HG03103 (cell line): ENCODE results near the gene EP400.
"Not testable (repeated sequence)": the region's sequence is repeated elsewhere in the genome, so short reads cannot be mapped to it uniquely, and the experiment has no call there.

Experiments used
- ATAC-seq: cut with Tn5 transposase; IDR thresholded peaks from one replicate; pipeline ENCODE4 v1.9.1; 2021; ENCODE audit warnings: low read depth; ENCODE audit not compliant: unreplicated experiment

The EP400 gene

GRCh38 chr12:131948166-131948712 lies 1.5 kb upstream of the EP400 start:
- ATAC-seq = no peak

DNA sequence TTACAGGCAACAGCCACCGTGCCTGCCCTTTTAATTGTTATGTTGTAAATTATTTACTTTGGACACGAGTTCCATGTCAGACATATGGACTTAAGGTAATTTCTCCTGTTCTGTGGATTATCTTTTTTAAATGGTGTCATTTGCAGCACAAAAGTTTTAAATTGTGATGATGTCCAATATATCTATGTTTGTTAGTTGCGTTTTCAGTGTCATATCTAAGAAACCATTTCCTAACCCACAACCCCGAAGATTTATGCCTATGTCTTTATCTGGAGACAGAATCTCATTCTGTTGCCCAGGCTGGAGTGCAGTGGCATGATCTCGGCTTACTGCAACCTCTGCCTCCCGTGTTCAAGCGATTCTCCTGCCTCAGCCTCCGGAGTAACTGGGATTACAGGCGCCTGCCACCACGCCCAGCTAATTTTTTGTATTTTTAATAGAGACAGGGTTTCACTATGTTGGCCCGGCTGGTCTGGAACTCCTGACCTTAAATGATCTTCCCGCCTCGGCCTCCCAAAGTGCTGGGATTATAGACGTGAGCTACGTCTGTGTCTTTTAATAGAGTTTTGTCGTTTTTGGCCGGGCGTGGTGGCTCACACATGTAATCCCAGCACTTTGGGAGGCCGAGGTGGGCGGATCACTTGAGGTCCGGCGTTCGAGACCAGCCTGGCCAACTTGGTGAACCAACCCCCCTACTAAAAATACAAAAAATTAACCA lies 870 bp upstream of the EP400 start:
- ATAC-seq = not testable (repeated sequence)

DNA sequence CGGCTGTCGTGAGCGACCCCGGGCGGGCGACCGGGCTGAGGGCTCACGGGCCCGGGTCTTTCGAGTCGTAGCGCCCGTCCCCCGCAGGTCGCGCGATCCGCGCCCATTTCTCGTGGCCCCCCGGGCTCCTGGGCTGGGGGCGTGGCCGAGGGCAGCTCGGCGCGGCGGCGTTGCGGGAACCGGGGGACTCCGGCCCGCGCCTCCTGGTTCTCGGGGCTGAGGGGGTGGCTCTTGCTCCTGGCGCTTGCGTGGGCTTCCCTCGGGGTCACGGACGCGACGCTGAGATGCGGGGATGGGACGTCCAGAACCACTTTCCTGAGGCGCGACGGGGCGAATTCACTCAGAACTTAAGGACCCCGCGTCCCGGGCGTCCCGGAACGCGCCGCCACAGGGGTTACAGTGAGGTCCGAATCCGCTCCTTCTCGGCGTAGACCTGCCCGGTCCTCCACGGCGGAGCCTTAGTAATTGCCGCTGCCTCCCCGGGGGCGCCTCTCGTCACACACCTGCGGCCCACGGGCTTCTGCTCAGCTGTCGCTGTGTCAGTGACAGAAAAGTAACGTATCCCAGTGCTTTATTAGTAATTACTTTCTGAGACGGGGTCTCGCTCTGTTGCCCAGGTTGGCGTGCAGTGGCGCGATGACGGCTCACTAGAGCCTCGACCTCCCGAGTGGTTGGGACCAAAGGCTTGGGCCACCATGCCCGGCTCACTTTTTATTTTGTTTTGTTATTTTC lies 606 bp downstream of the EP400 start:
- ATAC-seq = peak; percentile 27

DNA sequence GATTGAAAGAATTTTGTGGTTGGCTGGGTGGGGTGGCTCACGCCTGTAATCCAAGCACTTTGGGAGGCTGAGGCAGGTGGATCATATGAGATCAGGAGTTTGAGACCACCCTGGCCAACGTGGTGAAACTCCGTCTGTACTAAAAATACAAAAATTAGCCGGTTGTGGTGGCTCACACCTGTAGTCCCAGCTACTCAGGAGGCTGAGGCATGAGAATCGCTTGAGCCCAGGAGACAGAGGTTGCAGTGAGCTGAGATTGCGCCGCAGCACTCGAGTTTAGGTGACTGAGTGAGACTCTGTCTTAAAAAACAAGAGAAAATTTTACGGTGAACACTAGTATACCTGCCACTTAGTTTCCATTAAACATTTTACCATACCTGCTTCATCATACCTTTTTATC lies 4.1 kb downstream of the EP400 start:
- ATAC-seq = not testable (repeated sequence)

GRCh38 chr12:131954460-131954859 lies 4.7 kb downstream of the EP400 start:
- not testable (repeated sequence) for ATAC-seq

DNA sequence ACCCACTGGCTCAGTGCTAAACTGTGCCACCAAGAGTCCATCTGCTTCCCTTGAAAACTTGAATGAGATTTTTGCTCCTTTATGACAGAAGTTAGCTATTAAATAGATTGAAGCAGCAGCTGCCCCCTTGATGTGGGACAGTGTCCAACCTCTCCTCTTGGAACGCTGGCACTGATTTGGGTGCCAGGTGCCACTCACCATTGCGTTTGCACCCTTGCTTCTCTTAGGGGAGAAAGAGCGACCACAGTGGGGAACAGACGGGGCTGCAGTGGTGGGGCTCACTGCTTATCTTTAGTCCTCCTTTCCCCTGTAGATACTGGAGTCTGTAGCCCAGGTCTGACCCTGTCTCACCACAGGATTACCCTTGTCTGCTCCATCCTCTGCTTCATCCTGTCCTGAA lies 9.4 kb downstream of the EP400 start:
- no peak for ATAC-seq

GRCh38 chr12:131959641-131960589 lies 10.2 kb downstream of the EP400 start:
- no peak for ATAC-seq

DNA sequence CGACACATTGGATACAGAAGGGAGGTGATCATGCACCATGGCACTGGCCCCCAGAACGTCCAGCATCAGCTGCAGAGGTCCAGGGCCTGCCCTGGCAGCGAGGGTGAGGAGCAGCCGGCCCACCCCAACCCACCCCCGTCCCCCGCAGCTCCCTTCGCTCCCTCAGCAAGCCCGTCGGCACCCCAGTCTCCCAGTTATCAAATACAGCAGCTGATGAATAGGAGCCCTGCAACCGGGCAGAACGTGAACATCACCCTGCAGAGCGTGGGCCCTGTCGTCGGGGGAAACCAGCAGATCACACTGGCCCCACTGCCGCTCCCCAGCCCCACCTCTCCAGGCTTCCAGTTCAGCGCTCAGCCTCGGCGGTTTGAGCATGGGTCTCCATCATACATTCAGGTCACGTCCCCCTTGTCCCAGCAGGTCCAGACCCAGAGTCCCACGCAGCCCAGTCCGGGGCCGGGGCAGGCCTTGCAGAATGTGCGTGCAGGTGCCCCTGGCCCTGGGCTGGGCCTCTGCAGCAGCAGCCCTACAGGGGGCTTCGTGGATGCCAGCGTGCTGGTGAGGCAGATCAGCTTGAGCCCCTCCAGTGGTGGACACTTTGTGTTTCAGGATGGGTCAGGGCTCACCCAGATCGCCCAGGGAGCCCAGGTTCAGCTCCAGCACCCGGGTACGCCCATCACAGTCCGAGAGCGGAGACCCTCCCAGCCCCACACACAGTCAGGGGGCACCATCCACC lies 11.0 kb downstream of the EP400 start:
- not testable (repeated sequence) for ATAC-seq

DNA sequence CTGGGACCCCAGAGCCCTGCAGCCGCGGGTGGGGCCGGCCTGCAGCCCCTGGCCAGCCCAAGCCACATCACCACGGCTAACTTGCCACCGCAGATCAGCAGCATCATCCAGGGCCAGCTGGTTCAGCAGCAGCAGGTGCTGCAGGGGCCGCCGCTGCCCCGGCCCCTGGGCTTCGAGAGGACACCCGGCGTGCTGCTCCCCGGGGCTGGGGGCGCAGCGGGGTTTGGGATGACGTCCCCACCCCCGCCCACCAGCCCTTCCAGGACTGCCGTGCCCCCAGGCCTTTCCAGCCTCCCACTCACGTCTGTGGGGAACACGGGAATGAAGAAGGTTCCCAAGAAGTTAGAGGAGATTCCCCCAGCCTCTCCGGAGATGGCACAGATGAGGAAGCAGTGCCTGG lies 11.6 kb downstream of the EP400 start:
- not testable (repeated sequence) for ATAC-seq

DNA sequence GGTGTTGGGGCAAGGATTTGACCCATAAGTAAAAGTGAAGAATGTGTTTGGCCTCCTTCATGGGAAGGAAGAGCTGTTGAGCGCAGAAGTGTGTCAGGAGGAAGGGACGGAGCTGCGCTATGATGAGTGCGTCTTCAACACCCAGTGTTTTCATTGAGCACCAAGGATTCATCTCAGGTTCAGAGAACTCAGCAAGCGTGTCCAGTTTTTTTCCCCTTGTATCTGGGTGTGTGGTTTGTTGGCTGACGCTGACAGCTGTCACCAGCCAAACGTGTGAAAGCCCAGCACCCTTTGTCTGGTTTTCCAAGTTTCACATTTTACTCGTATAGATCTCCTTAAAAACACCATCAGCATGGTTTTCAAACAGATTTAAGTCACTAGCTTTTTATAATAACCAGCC lies 12.3 kb downstream of the EP400 start:
- ATAC-seq = no peak

GRCh38 chr12:131963381-131963780 lies 13.6 kb downstream of the EP400 start:
- ATAC-seq = no peak

- ATAC-seq = no peak
These were observed 15.3 kb downstream of the EP400 start for GRCh38 chr12:131965073-131965472.

GRCh38 chr12:131971226-131971625 lies 21.5 kb downstream of the EP400 start:
- ATAC-seq = no peak

DNA sequence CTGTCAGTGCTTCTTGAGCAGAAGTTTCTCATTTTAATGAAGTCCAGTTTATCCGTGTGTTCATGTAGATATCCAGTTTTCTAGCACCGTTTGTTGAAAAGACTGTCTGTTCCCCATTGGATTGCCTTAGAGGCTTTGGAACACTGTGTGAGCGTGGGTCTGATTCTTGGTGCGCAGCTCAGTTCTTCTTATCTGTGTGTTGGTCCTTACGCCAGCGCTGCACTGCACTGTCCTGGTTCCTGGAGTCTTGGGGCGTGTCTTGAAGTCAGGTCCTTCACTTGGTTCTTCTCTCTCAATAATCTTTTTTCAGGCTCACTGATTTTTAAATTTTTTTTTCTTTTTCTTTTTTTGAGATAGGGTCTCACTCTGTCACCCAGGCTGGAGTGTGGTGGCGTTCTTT lies 25.5 kb downstream of the EP400 start:
- no peak for ATAC-seq

DNA sequence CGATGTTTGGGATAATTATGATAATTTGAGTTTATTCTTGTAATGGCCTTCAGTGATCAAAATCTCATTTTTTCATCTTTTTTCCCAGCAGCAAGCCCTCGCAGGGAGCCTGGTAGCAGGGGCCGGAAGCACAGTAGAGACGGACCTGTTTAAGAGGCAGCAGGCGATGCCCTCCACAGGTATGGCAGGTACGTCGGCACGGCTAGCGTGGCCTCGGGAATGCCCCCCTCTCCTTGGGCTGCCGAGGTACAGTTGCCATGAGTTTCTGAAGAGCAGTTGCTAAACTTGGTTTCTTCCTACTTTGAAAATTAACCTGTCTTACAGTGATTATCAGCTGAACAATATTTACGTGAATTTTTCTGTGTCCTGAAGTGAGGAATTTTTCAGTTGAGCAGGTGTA lies 29.9 kb downstream of the EP400 start:
- no peak for ATAC-seq

DNA sequence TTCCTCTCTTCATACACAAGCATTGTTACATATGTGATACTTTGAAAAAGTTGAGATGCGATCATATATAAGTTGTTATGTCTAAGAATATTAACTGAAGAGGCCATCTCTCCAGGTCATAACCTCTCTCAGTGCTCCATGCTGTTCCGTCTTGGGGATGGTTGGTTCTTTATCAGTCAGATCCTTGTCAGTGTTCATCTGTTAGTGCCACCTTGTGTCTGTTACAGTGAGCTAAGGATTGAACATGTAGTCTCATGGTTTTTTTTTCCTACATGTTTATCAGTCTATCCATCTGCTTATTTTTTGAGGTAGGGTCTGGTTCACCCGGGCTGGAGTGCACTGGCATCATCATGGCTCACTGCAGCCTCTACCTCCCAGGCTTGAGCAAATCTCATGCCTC lies 30.5 kb downstream of the EP400 start:
- no peak for ATAC-seq

- no peak for ATAC-seq
These were observed 31.6 kb downstream of the EP400 start for GRCh38 chr12:131981388-131981787.

- ATAC-seq = no peak
These were observed 32.3 kb downstream of the EP400 start for GRCh38 chr12:131982041-131982440.

DNA sequence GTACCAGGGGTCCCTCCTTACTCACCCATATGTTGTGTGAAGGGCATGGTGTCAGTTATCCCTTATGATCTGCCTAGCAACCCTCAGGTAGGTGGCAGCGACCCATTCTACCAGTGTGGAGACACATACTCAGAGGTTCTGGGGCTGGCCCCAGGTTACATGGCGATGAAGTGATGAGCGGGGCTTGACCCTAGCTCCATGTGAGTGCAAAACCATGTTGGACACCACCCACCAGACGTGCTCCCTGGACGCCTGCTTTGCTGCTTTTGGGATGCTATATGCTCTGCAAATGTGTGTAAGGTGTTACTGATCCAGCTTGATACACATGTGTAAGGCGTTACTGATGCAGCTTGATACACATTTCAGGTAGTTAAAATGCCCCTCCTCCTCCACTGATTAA lies 33.3 kb downstream of the EP400 start:
- no peak for ATAC-seq

- no peak for ATAC-seq
These were observed 33.8 kb downstream of the EP400 start for GRCh38 chr12:131983554-131983953.
